ENCODE results near the gene EXOC8. TPM values are rescaled to one million over a fixed set of nuclear protein-coding genes. Genes with fewer than 3 reads are reported as not detected.
"Not testable (repeated sequence)": the region's sequence is repeated elsewhere in the genome, so short reads cannot be mapped to it uniquely, and the experiment has no call there.

Gene EXOC8
- total RNA-seq, 1 donor from 2014 or later = 19.3 TPM

GRCh38 chr1:231357187-231357772 lies 19.6 kb upstream of the EXOC8 start:
- H3K4me1 ChIP-seq = no peaks in the 10 kb centered on the region
- no peaks in the 10 kb centered on the region for H3K9me3 ChIP-seq
- ATAC-seq (no peak), DNase-seq (no peak)
- intact Hi-C loops (cut with DNase I) = loop anchor here (5.0 kb wide), 1 partner anchor 245 kb away; no protein-coding TSS in a partner anchor
- H3K4me3 ChIP-seq = no peak overlapping the region
- no peak overlapping the region for H3K27ac ChIP-seq
- H3K27me3 ChIP-seq = no peaks in the 10 kb centered on the region
- H3K36me3 ChIP-seq = peaks cover 12% of the 10 kb centered on the region
- no peak for TF ChIP-seq CTCF (IDR thresholded peaks at IDR 0.05)

- no peak for TF ChIP-seq CTCF (IDR thresholded peaks at IDR 0.05)
- no peaks in the 10 kb centered on the region for H3K27me3 ChIP-seq
- no peaks in the 10 kb centered on the region for H3K9me3 ChIP-seq
- peaks cover 33% of the 10 kb centered on the region for H3K36me3 ChIP-seq
- no peak for DNase-seq
- intact Hi-C loops (cut with DNase I) = loop anchor here (5.0 kb wide), 1 partner anchor 247 kb away; no protein-coding TSS in a partner anchor
- H3K27ac ChIP-seq = no peak overlapping the region
- ATAC-seq = no peak
- H3K4me3 ChIP-seq = no peak overlapping the region
- H3K4me1 ChIP-seq = no peaks in the 10 kb centered on the region
These were observed 17.5 kb upstream of the EXOC8 start for GRCh38 chr1:231355171-231355570.

- DNase-seq (no peak), ATAC-seq (no peak)
- Histone ChIP-seq H3K27ac (no peak overlapping the region), H3K36me3 (peaks cover 40% of the 10 kb centered on the region), H3K9me3 (no peaks in the 10 kb centered on the region), H3K4me3 (no peak overlapping the region), H3K4me1 (no peaks in the 10 kb centered on the region), H3K27me3 (no peaks in the 10 kb centered on the region)
- intact Hi-C loops (cut with DNase I) = loop anchor here (5.0 kb wide), 1 partner anchor 248 kb away; no protein-coding TSS in a partner anchor
- no peak for TF ChIP-seq CTCF (IDR thresholded peaks at IDR 0.05)
These were observed 16.8 kb upstream of the EXOC8 start for GRCh38 chr1:231354330-231355020.

- Histone ChIP-seq H3K27me3 (no peaks in the 10 kb centered on the region), H3K36me3 (peaks cover 54% of the 10 kb centered on the region), H3K4me1 (no peaks in the 10 kb centered on the region), H3K27ac (no peak overlapping the region), H3K9me3 (no peaks in the 10 kb centered on the region), H3K4me3 (no peak overlapping the region)
- DNase-seq (no peak), ATAC-seq (no peak)
- TF ChIP-seq CTCF (IDR thresholded peaks at IDR 0.05) = no peak
- intact Hi-C loops (cut with DNase I) = no loop called here
These were observed 15.4 kb upstream of the EXOC8 start for GRCh38 chr1:231353086-231353485.

GRCh38 chr1:231351816-231352215 lies 14.2 kb upstream of the EXOC8 start:
- Histone ChIP-seq H3K9me3 (no peaks in the 10 kb centered on the region), H3K36me3 (peaks cover 65% of the 10 kb centered on the region), H3K4me1 (no peaks in the 10 kb centered on the region), H3K4me3 (no peak overlapping the region), H3K27ac (no peak overlapping the region), H3K27me3 (no peaks in the 10 kb centered on the region)
- DNase-seq (no peak), ATAC-seq (no peak)
- no peak for TF ChIP-seq CTCF (IDR thresholded peaks at IDR 0.05)
- intact Hi-C loops (cut with DNase I) = no loop called here

- H3K9me3 ChIP-seq; H3K27me3 ChIP-seq; H3K4me3 ChIP-seq; ATAC-seq; DNase-seq; H3K27ac ChIP-seq; H3K4me1 ChIP-seq; intact Hi-C loops (cut with DNase I): not testable (repeated sequence)
- peaks cover 65% of the 10 kb centered on the region for H3K36me3 ChIP-seq
These were observed 11.2 kb upstream of the EXOC8 start for GRCh38 chr1:231348856-231349255.

Data from upper lobe of right lung (tissue), 1 donor.